H9 (cell line): ENCODE results near the gene WBP2. TPM values are rescaled to one million over a fixed set of nuclear protein-coding genes. Genes with fewer than 3 reads are reported as not detected.

Source experiments
- DNase-seq: peaks from one replicate; pipeline ENCODE4 v3.0.0-alpha.2; 2017
- H2AFZ ChIP-seq: one replicate; pipeline ENCODE4 v1.6.1; 2013; ENCODE audit warnings: mild to moderate bottlenecking, low read length, control low read depth, moderate library complexity
- H2AK5ac ChIP-seq: 2 replicates; pipeline ENCODE4 v1.6.1; 2013; ENCODE audit warnings: low read length, control low read depth, mixed read lengths; ENCODE audit not compliant: insufficient read length
- H2BK120ac ChIP-seq: one replicate; pipeline ENCODE4 v1.6.1; 2013; ENCODE audit warnings: low read depth, mild to moderate bottlenecking, low read length, control low read depth, inconsistent platforms; ENCODE audit not compliant: poor library complexity, severe bottlenecking
- H2BK12ac ChIP-seq: 2 replicates; pipeline ENCODE4 v1.6.1; 2013; ENCODE audit warnings: low read length, control low read depth, mixed read lengths, low read depth; ENCODE audit not compliant: insufficient read length
- H2BK15ac ChIP-seq: 2 replicates; pipeline ENCODE4 v1.6.1; 2013; ENCODE audit warnings: low read depth, low read length, control low read depth
- H2BK20ac ChIP-seq: one replicate; pipeline ENCODE4 v1.6.1; 2013; ENCODE audit warnings: low read depth, mild to moderate bottlenecking, low read length, control low read depth, inconsistent platforms; ENCODE audit not compliant: poor library complexity, severe bottlenecking
- H2BK5ac ChIP-seq: 2 replicates; pipeline ENCODE4 v1.6.1; 2013; ENCODE audit warnings: low read length, control low read depth, mixed read lengths; ENCODE audit not compliant: insufficient read length
- H3K14ac ChIP-seq: 2 replicates; pipeline ENCODE4 v1.6.1; 2013; ENCODE audit warnings: low read length, control low read depth; ENCODE audit not compliant: insufficient read depth
- H3K18ac ChIP-seq: 2 replicates; pipeline ENCODE4 v1.6.1; 2013; ENCODE audit warnings: low read depth, mild to moderate bottlenecking, mixed read lengths, low read length, control low read depth; ENCODE audit not compliant: insufficient read length
- H3K23ac ChIP-seq: 2 replicates; pipeline ENCODE4 v1.6.1; 2013; ENCODE audit warnings: low read length, control low read depth, mixed read lengths, low read depth; ENCODE audit not compliant: insufficient read length
- H3K23me2 ChIP-seq: 2 replicates; pipeline ENCODE4 v1.6.1; 2013; ENCODE audit warnings: low read depth, mild to moderate bottlenecking, mixed read lengths, low read length, control low read depth; ENCODE audit not compliant: insufficient read length, poor library complexity, severe bottlenecking
- H3K27ac ChIP-seq: 2 replicates; pipeline ENCODE4 v1.5.1; 2013; ENCODE audit warnings: low read length, control low read depth, mixed read lengths, low read depth; ENCODE audit not compliant: insufficient read length
- H3K27me3 ChIP-seq: 2 replicates; pipeline ENCODE4 v1.6.1; 2013; ENCODE audit warnings: low read length, control low read depth, inconsistent platforms; ENCODE audit not compliant: insufficient read depth
- H3K4ac ChIP-seq: 2 replicates; pipeline ENCODE4 v1.6.1; 2013; ENCODE audit warnings: low read depth, mild to moderate bottlenecking, control low read depth, inconsistent platforms, low read length, moderate library complexity
- H3K4me1 ChIP-seq: 2 replicates; pipeline ENCODE4 v1.6.1; 2013; ENCODE audit warnings: low read length, control low read depth, inconsistent platforms; ENCODE audit not compliant: insufficient read depth
- H3K4me2 ChIP-seq: 2 replicates; pipeline ENCODE4 v1.6.1; 2013; ENCODE audit warnings: low read length, control low read depth, mixed read lengths; ENCODE audit not compliant: insufficient read length, insufficient read depth
- H3K56ac ChIP-seq: 2 replicates; pipeline ENCODE4 v1.6.1; 2013; ENCODE audit warnings: low read depth, mild to moderate bottlenecking, mixed read lengths, low read length, control low read depth; ENCODE audit not compliant: insufficient read length
- H3K79me1 ChIP-seq: 2 replicates; pipeline ENCODE4 v1.6.1; 2013; ENCODE audit warnings: low read depth, mild to moderate bottlenecking, moderate library complexity, low read length, control low read depth, inconsistent platforms; ENCODE audit not compliant: insufficient read depth, poor library complexity, severe bottlenecking
- H3K79me2 ChIP-seq: 2 replicates; pipeline ENCODE4 v1.6.1; 2013; ENCODE audit warnings: low read length, control low read depth, inconsistent platforms; ENCODE audit not compliant: insufficient read depth
- H3K9ac ChIP-seq: 2 replicates; pipeline ENCODE4 v1.6.1; 2013; ENCODE audit warnings: low read length, control low read depth, mixed read lengths; ENCODE audit not compliant: insufficient read length; ENCODE audit errors: extremely low read depth
- H3K9me3 ChIP-seq: one replicate; pipeline ENCODE4 v1.6.1; 2013; ENCODE audit warnings: low read depth, low read length, inconsistent platforms; ENCODE audit not compliant: control insufficient read depth
- H3T11ph ChIP-seq: one replicate; pipeline ENCODE4 v1.6.1; 2013; ENCODE audit warnings: mild to moderate bottlenecking, low read length, control low read depth, inconsistent platforms
- H4K20me1 ChIP-seq: one replicate; pipeline ENCODE4 v1.6.1; 2013; ENCODE audit not compliant: control insufficient read depth, insufficient read length, insufficient read depth
- H4K5ac ChIP-seq: 2 replicates; pipeline ENCODE4 v1.6.1; 2013; ENCODE audit warnings: low read depth, mild to moderate bottlenecking, mixed read lengths, low read length, control low read depth; ENCODE audit not compliant: insufficient read length
- H4K8ac ChIP-seq: replicated peaks from 2 replicates; pipeline ENCODE4 v1.6.1; 2013; ENCODE audit warnings: low read length, control low read depth, mixed read lengths, low read depth; ENCODE audit not compliant: insufficient read length
- H4K91ac ChIP-seq: 2 replicates; pipeline ENCODE4 v1.6.1; 2013; ENCODE audit warnings: low read depth, mild to moderate bottlenecking, moderate library complexity, mixed read lengths, low read length, control low read depth; ENCODE audit not compliant: insufficient read length
- H3K27ac Mint-ChIP-seq, 3 experiments: 2 replicates in 2 of 3; 3 replicates in 1 of 3; pipeline ENCODE4 v1.8.0; 2020 to 2021; ENCODE audit warnings: mixed read lengths in 3 of 3, mild to moderate bottlenecking in 1 of 3, moderate library complexity in 1 of 3
- H3K27me3 Mint-ChIP-seq: 2 replicates; pipeline ENCODE4 v1.8.0; 2021; ENCODE audit warnings: low read depth, mild to moderate bottlenecking, moderate library complexity, mixed read lengths
- H3K36me3 Mint-ChIP-seq, 3 experiments: 2 replicates in 2 of 3; 3 replicates in 1 of 3; pipeline ENCODE4 v1.8.0; 2020 to 2021; ENCODE audit warnings: low read depth in 3 of 3, mixed read lengths in 3 of 3; ENCODE audit not compliant: insufficient read depth in 1 of 3
- H3K4me1 Mint-ChIP-seq, 2 experiments: 2 replicates each; pipeline ENCODE4 v1.8.0; 2020; ENCODE audit warnings: mixed read lengths in 2 of 2
- H3K4me3 Mint-ChIP-seq, 2 experiments: 2 replicates in 1 of 2; 3 replicates in 1 of 2; pipeline ENCODE4 v1.8.0; 2020 to 2021; ENCODE audit warnings: mild to moderate bottlenecking in 2 of 2, mixed read lengths in 2 of 2, moderate library complexity in 1 of 2
- H3K9me3 Mint-ChIP-seq, 2 experiments: 2 replicates in 1 of 2; 3 replicates in 1 of 2; pipeline ENCODE4 v1.8.0; 2020; ENCODE audit warnings: mild to moderate bottlenecking in 2 of 2, mixed read lengths in 2 of 2, moderate library complexity in 1 of 2
- CTCF ChIP-seq: fragments of 200-600 bp; sonication (generic); conservative IDR thresholded peaks from 3 replicates; pipeline ENCODE4 v1.8.0; 2021; ENCODE audit warnings: antibody characterized with exemption, mild to moderate bottlenecking
- WGBS: extraction: QIAGEN DNeasy Blood & Tissue Kit; methylation state at CpG from one replicate; pipeline ENCODE4 v1.1.7; 2013; ENCODE audit warnings: missing lambda C conversion rate, low lambda C conversion rate, mixed read lengths; ENCODE audit not compliant: insufficient read length; ENCODE audit errors: extremely low coverage; 5-methylcytosine and 5-hydroxymethylcytosine counted together
- total RNA-seq: library from RNA; stranded (reverse); gene quantifications from 2 replicates; pipeline ENCODE4 v1.2.1, GENCODE V29; 2021

The WBP2 gene
- total RNA-seq, 1 experiment from 2014 or later: 63.2 TPM

GRCh38 chr17:75849279-75849646, 5.9 kb downstream of the WBP2 start:
- H2AK5ac ChIP-seq: no peak overlapping the region
- no peak overlapping the region for H3K9ac ChIP-seq
- no peak overlapping the region for H3K4me3 Mint-ChIP-seq
- TF ChIP-seq CTCF: no peak
- no peak overlapping the region for H3K4me2 ChIP-seq
- H3K27me3 Mint-ChIP-seq: no peaks in the 10 kb centered on the region
- no peaks in the 10 kb centered on the region for H3K9me3 ChIP-seq
- H3K23me2 ChIP-seq: no peaks in the 10 kb centered on the region
- DNase-seq: no peak
- H3K14ac ChIP-seq: no peak overlapping the region
- H4K91ac ChIP-seq: no peak overlapping the region
- no peak overlapping the region for H3K27ac Mint-ChIP-seq
- no peak overlapping the region for H4K5ac ChIP-seq
- H3K18ac ChIP-seq: no peak overlapping the region
- peaks cover 6 to 18% of the 10 kb centered on the region in 2 experiments for H3K4me1 Mint-ChIP-seq
- no peaks in the 10 kb centered on the region for H3K27me3 ChIP-seq
- H3T11ph ChIP-seq: no peak overlapping the region
- H3K56ac ChIP-seq: no peak overlapping the region
- no peak overlapping the region for H2BK15ac ChIP-seq
- H2BK120ac ChIP-seq: no peak overlapping the region
- peaks cover under 1% of the 10 kb centered on the region; the same call in 1 of the 2 replicates for H3K79me2 ChIP-seq
- H3K9me3 Mint-ChIP-seq: no peaks in the 10 kb centered on the region
- H4K20me1 ChIP-seq: peaks cover 2% of the 10 kb centered on the region
- WGBS: no CpG with 5 or more reads among the region's 11 CpGs
- H3K4me1 ChIP-seq: peaks cover 1% of the 10 kb centered on the region; the same call in 1 of the 2 replicates
- H3K36me3 Mint-ChIP-seq: peaks cover 24 to 58% (median 56%) of the 10 kb centered on the region in 3 experiments
- H3K79me1 ChIP-seq: peaks cover under 1% of the 10 kb centered on the region
- no peak overlapping the region for H4K8ac ChIP-seq
- H3K27ac ChIP-seq: no peak overlapping the region
- no peak overlapping the region for H2BK12ac ChIP-seq
- H3K4ac ChIP-seq: no peak overlapping the region
- H2BK5ac ChIP-seq: no peak overlapping the region
- H2BK20ac ChIP-seq: no peak overlapping the region
- no peak overlapping the region for H3K23ac ChIP-seq
- no peak overlapping the region for H2AFZ ChIP-seq
